Endothelial cell of umbilical vein (primary cell): ENCODE data around the gene HERPUD1. TPM values are rescaled to one million over a fixed set of nuclear protein-coding genes. Genes with fewer than 3 reads are reported as not detected.

ENCODE experiments used
- BruUV-seq: library from RNA; stranded (reverse); fragments of 400-500 nt; replicated peaks from 2 replicates; lab custom pipeline; 2021; lab: Mats Ljungman, UMichigan
- CTCF ChIA-PET: fragments of 300-600, 350-600 bp; sonication (Branson Sonifier 250); formaldehyde crosslinking; loops from one replicate; lab custom pipeline; 2021; ENCODE audit warnings: antibody characterized with exemption, inconsistent platforms; lab: Charles Lee
- POLR2A ChIA-PET: fragments of 300-600, 350-600 bp; sonication (Branson Sonifier 250); formaldehyde crosslinking; loops from one replicate; lab custom pipeline; 2021; ENCODE audit warnings: antibody characterized with exemption, inconsistent platforms; lab: Charles Lee
- DNase-seq: peaks from one replicate; pipeline ENCODE4 v3.0.0-alpha.2; 2011; ENCODE audit warnings: low read depth, low spot score
- FAIRE-seq: peaks from 2 replicates; lab custom pipeline; 2011; peaks lifted over from hg19 to GRCh38; lab: Jason Lieb, UNC
- H2AFZ ChIP-seq: 2 replicates; pipeline ENCODE4 v1.6.0; 2012; ENCODE audit warnings: low read depth, low read length, control low read depth, inconsistent platforms
- H3K27ac ChIP-seq: 2 replicates; pipeline ENCODE4 v1.5.1; 2011; ENCODE audit warnings: low read depth, mild to moderate bottlenecking, control low read depth, low read length, moderate library complexity; ENCODE audit not compliant: insufficient read depth
- H3K27me3 ChIP-seq, 2 experiments: 2 replicates each; pipeline versions ENCODE4 v1.6.0 to v1.6.1; 2011; ENCODE audit warnings: low read length in 2 of 2, mixed read lengths in 1 of 2; ENCODE audit not compliant: control insufficient read depth in 2 of 2, insufficient read depth in 2 of 2
- H3K36me3 ChIP-seq, 2 experiments: 2 replicates in 1 of 2; 3 replicates in 1 of 2; pipeline ENCODE4 v1.5.1; 2011; ENCODE audit warnings: low read length in 2 of 2, mild to moderate bottlenecking in 1 of 2, moderate library complexity in 1 of 2; ENCODE audit not compliant: control insufficient read depth in 2 of 2, insufficient read depth in 2 of 2; ENCODE audit errors: extremely low read depth in 1 of 2
- H3K4me1 ChIP-seq: 3 replicates; pipeline ENCODE4 v1.5.1; 2011; ENCODE audit warnings: mild to moderate bottlenecking, low read length; ENCODE audit not compliant: control insufficient read depth, insufficient read depth; ENCODE audit errors: extremely low read depth
- H3K4me2 ChIP-seq: 2 replicates; pipeline ENCODE4 v1.6.1; 2011; ENCODE audit warnings: low read length, control low read depth, mixed read lengths; ENCODE audit not compliant: insufficient read depth
- H3K4me3 ChIP-seq, 3 experiments: fragments of 200-600 bp in 1 of 3; sonication (generic), shearing (Covaris generic) in 1 of 3; replicated peaks in 1 of 3; 2 replicates each; pipeline ENCODE4 v1.5.1; 2011 to 2016; ENCODE audit warnings: control low read depth in 3 of 3, low read length in 3 of 3, mild to moderate bottlenecking in 2 of 3, inconsistent platforms in 1 of 3, low read depth in 1 of 3, moderate library complexity in 1 of 3; ENCODE audit not compliant: insufficient read depth in 1 of 3
- H3K79me2 ChIP-seq: 2 replicates; pipeline ENCODE4 v1.6.0; 2012; ENCODE audit warnings: low read length, inconsistent platforms; ENCODE audit not compliant: control insufficient read depth, insufficient read depth
- H3K9ac ChIP-seq: replicated peaks from 2 replicates; pipeline ENCODE3; 2011; ENCODE audit warnings: low read length, control low read depth; ENCODE audit not compliant: insufficient read depth; ENCODE audit errors: extremely low read depth
- H3K9me1 ChIP-seq: replicated peaks from 3 replicates; pipeline ENCODE4 v1.6.0; 2011; ENCODE audit warnings: mild to moderate bottlenecking, low read length; ENCODE audit not compliant: control insufficient read depth, insufficient read depth; ENCODE audit errors: extremely low read depth
- H3K9me3 ChIP-seq: replicated peaks from 2 replicates; pipeline ENCODE4 v1.5.1; 2012; ENCODE audit warnings: low read length, inconsistent platforms; ENCODE audit not compliant: control insufficient read depth, insufficient read depth
- H4K20me1 ChIP-seq: replicated peaks from 2 replicates; pipeline ENCODE3; 2011; ENCODE audit warnings: mild to moderate bottlenecking, low read length; ENCODE audit not compliant: control insufficient read depth, insufficient read depth; ENCODE audit errors: extremely low read depth
- EZH2 ChIP-seq: IDR thresholded peaks from 2 replicates; pipeline ENCODE4 v1.6.1; 2012; ENCODE audit warnings: borderline replicate concordance, low read depth, mild to moderate bottlenecking, moderate library complexity, low read length, inconsistent platforms; ENCODE audit not compliant: severe bottlenecking
- FOS ChIP-seq: IDR thresholded peaks from 2 replicates; pipeline ENCODE4 v1.6.1; 2011; ENCODE audit warnings: mild to moderate bottlenecking, low read length, moderate library complexity, borderline replicate concordance; ENCODE audit not compliant: insufficient read depth
- GATA2 ChIP-seq: IDR thresholded peaks from 2 replicates; pipeline ENCODE4 v1.7.0; 2011; ENCODE audit warnings: low read depth, mild to moderate bottlenecking, moderate library complexity, mixed read lengths, low read length; ENCODE audit not compliant: insufficient read length, insufficient read depth
- JUN ChIP-seq: IDR thresholded peaks from 2 replicates; pipeline ENCODE4 v1.6.1; 2011; ENCODE audit warnings: borderline replicate concordance, low read depth; ENCODE audit not compliant: insufficient read length, insufficient read depth
- MAX ChIP-seq: IDR thresholded peaks from 2 replicates; pipeline ENCODE4 v1.6.1; 2011; ENCODE audit not compliant: insufficient read depth, insufficient read length
- POLR2A ChIP-seq: IDR thresholded peaks from 2 replicates; pipeline ENCODE4 v1.6.1; 2012; ENCODE audit warnings: low read depth, mild to moderate bottlenecking, control low read depth, low read length
- dilution Hi-C: fragments of 300-500 bp; cut with MboI; formaldehyde crosslinking; loops from one replicate; pipeline ENCODE4 v1.15.0; 2019; ENCODE audit warnings: low sequenced_read_pairs; ENCODE audit not compliant: extremely low pct_ligation_motif_present
- intact Hi-C: fragments of 100-400 bp; cut with micrococcal nuclease; formaldehyde crosslinking; loops from one replicate; pipeline ENCODE4 v1.10.0; 2022
- polyA plus RNA-seq, 4 experiments: library from polyadenylated mRNA; depleted of rRNA in 3 of 4; stranded (reverse) in 3 of 4; unstranded in 1 of 4; fragments of >200 nt; gene quantifications; 2 replicates each; pipeline versions ENCODE4 v1.2.1 to v1.2.3, GENCODE V29; 2011 to 2012; ENCODE audit warnings: missing spikeins in 1 of 4
- total RNA-seq: library from RNA; stranded (reverse); gene quantifications from 2 replicates; pipeline ENCODE4 v1.2.3, GENCODE V29; 2021

HERPUD1 gene
- total and polyA plus RNA-seq, 2 donors (not counting 3 experiments of a cell fraction or from before 2014, with no cell fraction given): 107 to 109 TPM

- ChIA-PET POLR2A (no interaction called here), CTCF (interaction anchor here (1.0 kb wide), 1 partner anchor 8 kb away, joined by 3 read pairs; no protein-coding TSS in a partner anchor)
- Histone ChIP-seq H3K9me1 (no peaks in the 10 kb centered on the region), H3K4me1 (peaks cover 2% of the 10 kb centered on the region), H3K4me3 (no peak overlapping the region), H3K36me3 (no peaks in the 10 kb centered on the region), H3K9ac (no peak overlapping the region), H3K9me3 (no peaks in the 10 kb centered on the region), H2AFZ (no peak overlapping the region), H4K20me1 (no peaks in the 10 kb centered on the region), H3K79me2 (no peaks in the 10 kb centered on the region), H3K4me2 (no peak overlapping the region), H3K27ac (no peak overlapping the region), H3K27me3 (peaks cover 0 to 8% of the 10 kb centered on the region in 2 experiments)
- TF ChIP-seq EZH2 (no peak), MAX (no peak), FOS (no peak), JUN (no peak), GATA2 (no peak), POLR2A (no peak)
- dilution Hi-C loops: no loop called here
- no peak for FAIRE-seq
- no TSS peak for BruUV-seq
- no peak for DNase-seq
- intact Hi-C loops: no loop called here
These were observed 21.8 kb upstream of the HERPUD1 start for GRCh38 chr16:56910112-56910511.
